HepG2 (cell line): ENCODE data around the gene NEAT1. TPM values are rescaled to one million over a fixed set of nuclear protein-coding genes. Genes with fewer than 3 reads are reported as not detected.

Experiments
- ATF3 ChIP-seq: sonication (generic); formaldehyde crosslinking; IDR thresholded peaks from 2 replicates; pipeline ENCODE4 v1.4.0; 2020; ENCODE audit warnings: missing genetic modification reagents
- BRCA1 ChIP-seq: sonication (generic); formaldehyde crosslinking; IDR thresholded peaks from 2 replicates; pipeline ENCODE4 v1.4.0; 2020; ENCODE audit warnings: missing genetic modification reagents
- DNMT3B ChIP-seq: conservative IDR thresholded peaks from 2 replicates; pipeline ENCODE4 v1.6.1; 2016; ENCODE audit warnings: missing biosample characterization, control low read depth
- FOXA1 ChIP-seq, 2 experiments: fragments of 450-650 bp in 1 of 2; sonication (generic) in 1 of 2; formaldehyde crosslinking in 1 of 2; IDR thresholded peaks; 2 replicates each; pipeline versions ENCODE4 v1.4.0 to v1.6.1; 2016 to 2020; ENCODE audit warnings: missing genetic modification reagents in 1 of 2
- GLMP ChIP-seq: sonication (generic); formaldehyde crosslinking; IDR thresholded peaks from 2 replicates; pipeline ENCODE4 v1.9.0; 2021; ENCODE audit warnings: missing genetic modification reagents, mild to moderate bottlenecking, borderline replicate concordance
- HIC2 ChIP-seq: sonication (generic); formaldehyde crosslinking; IDR thresholded peaks from 2 replicates; pipeline ENCODE4 v1.9.0; 2022; ENCODE audit warnings: low read depth, missing genetic modification reagents
- HOXA7 ChIP-seq: sonication (generic); formaldehyde crosslinking; IDR thresholded peaks from 2 replicates; pipeline ENCODE4 v1.8.1; 2022; ENCODE audit warnings: mild to moderate bottlenecking, missing genetic modification reagents, moderate library complexity
- NFE2L1 ChIP-seq: sonication (generic); formaldehyde crosslinking; IDR thresholded peaks from 2 replicates; pipeline ENCODE4 v1.4.0; 2020; ENCODE audit warnings: missing genetic modification reagents, mild to moderate bottlenecking, borderline replicate concordance
- NFKBIZ ChIP-seq: IDR thresholded peaks from 2 replicates; pipeline ENCODE4 v1.6.1; 2018; ENCODE audit warnings: missing genetic modification reagents, missing compliant biosample characterization
- NPAS2 ChIP-seq: sonication (generic); formaldehyde crosslinking; IDR thresholded peaks from 2 replicates; pipeline ENCODE4 v1.8.0; 2022; ENCODE audit warnings: mild to moderate bottlenecking, missing genetic modification reagents, borderline replicate concordance
- SMAD3 ChIP-seq: sonication (generic); formaldehyde crosslinking; IDR thresholded peaks from 2 replicates; pipeline ENCODE4 v1.4.0; 2020; ENCODE audit warnings: missing genetic modification reagents
- SNAPC5 ChIP-seq: sonication (generic); formaldehyde crosslinking; IDR thresholded peaks from 2 replicates; pipeline ENCODE4 v1.8.1; 2023; ENCODE audit warnings: mild to moderate bottlenecking, missing genetic modification reagents, borderline replicate concordance
- SUZ12 ChIP-seq: fragments of 150-350 bp; IDR thresholded peaks from 2 replicates; pipeline ENCODE4 v1.6.1; 2014; ENCODE audit warnings: low read depth, low read length
- ZBTB7B ChIP-seq: sonication (generic); formaldehyde crosslinking; IDR thresholded peaks from 2 replicates; pipeline ENCODE4 v1.4.0; 2020; ENCODE audit warnings: missing genetic modification reagents
- ZNF296 ChIP-seq: sonication (generic); formaldehyde crosslinking; conservative IDR thresholded peaks from 2 replicates; pipeline ENCODE4 v1.5.0; 2020; ENCODE audit warnings: mild to moderate bottlenecking, missing genetic modification reagents
- ZNF382 ChIP-seq: sonication (generic); formaldehyde crosslinking; IDR thresholded peaks from 2 replicates; pipeline ENCODE4 v1.5.0; 2020; ENCODE audit warnings: missing genetic modification reagents, mild to moderate bottlenecking, borderline replicate concordance
- ZNF552 ChIP-seq: sonication (generic); formaldehyde crosslinking; IDR thresholded peaks from 2 replicates; pipeline ENCODE4 v1.9.0; 2022; ENCODE audit warnings: missing genetic modification reagents, mild to moderate bottlenecking, borderline replicate concordance
- ZNF572 ChIP-seq: sonication (generic); formaldehyde crosslinking; IDR thresholded peaks from 2 replicates; pipeline ENCODE4 v1.5.1; 2020; ENCODE audit warnings: mild to moderate bottlenecking, missing genetic modification reagents
- ZNF766 ChIP-seq: sonication (generic); formaldehyde crosslinking; IDR thresholded peaks from 2 replicates; pipeline ENCODE4 v1.5.0; 2020; ENCODE audit warnings: missing genetic modification reagents, borderline replicate concordance
- ZNF816 ChIP-seq: sonication (generic); formaldehyde crosslinking; IDR thresholded peaks from 2 replicates; pipeline ENCODE4 v1.8.0; 2022; ENCODE audit warnings: missing genetic modification reagents, mild to moderate bottlenecking, borderline replicate concordance
- polyA plus RNA-seq, 8 experiments: library from polyadenylated mRNA; depleted of rRNA in 3 of 8; stranded (reverse) in 7 of 8; unstranded in 1 of 8; fragments of >200 nt; fragmentation: Illumina TruSeq in 4 of 8; extraction: Trizol in 4 of 8; gene quantifications; 2 replicates each; pipeline versions ENCODE4 v1.2.1 to v1.2.3, GENCODE V29; 2011 to 2016; ENCODE audit warnings: low read depth in 4 of 8, missing spikeins in 1 of 8, mixed read lengths in 1 of 8; ENCODE audit not compliant: insufficient read depth in 1 of 8
- total RNA-seq, 5 experiments: library from RNA; depleted of rRNA; stranded (reverse); fragments of >200 nt; fragmentation: Illumina TruSeq; extraction: Trizol; gene quantifications; 2 replicates each; pipeline ENCODE4 v1.2.3, GENCODE V29; 2016; ENCODE audit warnings: low read depth in 1 of 5
- TF ChIP-seq, protein P1 (sequence below): sonication (generic); formaldehyde crosslinking; IDR thresholded peaks from 2 replicates; pipeline ENCODE4 v1.4.0; 2020; ENCODE audit warnings: missing genetic modification reagents, borderline replicate concordance
- TF ChIP-seq, protein P2 (sequence below): sonication (generic); formaldehyde crosslinking; IDR thresholded peaks from 2 replicates; pipeline ENCODE4 v1.4.0; 2020; ENCODE audit warnings: missing genetic modification reagents, borderline replicate concordance

The NEAT1 gene
- total and polyA plus RNA-seq, 2 of the 13 experiments (the other 11 are each of a cell fraction or from before 2014, with no cell fraction given): 20.5 to 41.2 TPM

DNA sequence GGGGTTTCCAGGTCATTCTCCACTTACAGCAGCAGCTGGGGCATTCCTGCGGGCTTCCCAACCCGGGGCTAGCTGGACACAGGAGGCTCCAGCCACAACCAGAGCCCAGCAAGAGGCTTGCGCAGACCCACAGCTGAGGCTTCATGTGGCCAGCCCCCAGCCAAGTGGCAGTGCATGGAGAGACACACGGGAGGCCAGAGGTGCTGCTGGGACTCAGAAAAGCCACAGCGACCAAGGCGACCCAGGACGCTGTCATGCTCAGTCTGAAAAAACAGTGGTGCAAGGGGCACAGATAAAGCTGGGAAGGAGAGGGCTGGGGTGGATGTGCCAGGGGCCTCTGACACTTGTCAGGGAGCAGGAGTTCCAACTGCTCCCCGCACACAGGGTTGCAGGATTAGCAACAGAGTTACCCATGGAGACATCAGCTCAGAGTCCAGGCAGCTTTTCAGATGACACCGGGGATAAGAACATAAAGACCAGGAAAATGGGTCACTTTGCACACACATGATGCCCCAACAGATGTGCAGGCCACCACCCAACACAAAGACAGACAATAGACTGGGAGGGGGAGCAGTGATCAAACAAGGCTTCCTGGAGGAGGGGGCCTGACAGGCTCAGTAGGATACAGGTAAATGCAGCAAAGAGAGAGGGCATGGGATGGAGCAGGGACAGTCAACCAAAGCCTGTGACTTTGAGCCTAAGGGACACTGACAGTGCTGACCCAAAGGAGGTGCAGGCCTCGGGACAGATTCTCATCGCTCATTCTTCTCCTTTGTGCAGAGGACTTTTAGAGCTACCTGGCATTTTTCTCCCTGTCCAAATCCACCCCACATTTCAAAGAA is 6.9 kb upstream of the NEAT1 start (continued):
- no peak for TF ChIP-seq FOXA1 (IDR thresholded peaks at IDR 0.05)
- TF ChIP-seq FOXA1 (CRISPR knock-in tag; IDR thresholded peaks at IDR 0.05): no peak
- TF ChIP-seq HOXA7 (CRISPR knock-in tag): no peak
- no peak for TF ChIP-seq ZNF296 (CRISPR knock-in tag)
- no peak for TF ChIP-seq ZNF382
- no peak for TF ChIP-seq SMAD3 (CRISPR knock-in tag)
- peak; percentile 14; the same call in 1 of the 2 replicates for TF ChIP-seq HIC2 (CRISPR knock-in tag)
- TF ChIP-seq ATF3 (CRISPR knock-in tag): no peak
- no peak for TF ChIP-seq NFKBIZ (CRISPR knock-in tag)
- no peak for TF ChIP-seq SUZ12
- TF ChIP-seq GLMP (CRISPR knock-in tag): no peak
- no peak for TF ChIP-seq BRCA1 (CRISPR knock-in tag)
- TF ChIP-seq ZNF552 (CRISPR knock-in tag): no peak
- TF ChIP-seq, protein P1, sequence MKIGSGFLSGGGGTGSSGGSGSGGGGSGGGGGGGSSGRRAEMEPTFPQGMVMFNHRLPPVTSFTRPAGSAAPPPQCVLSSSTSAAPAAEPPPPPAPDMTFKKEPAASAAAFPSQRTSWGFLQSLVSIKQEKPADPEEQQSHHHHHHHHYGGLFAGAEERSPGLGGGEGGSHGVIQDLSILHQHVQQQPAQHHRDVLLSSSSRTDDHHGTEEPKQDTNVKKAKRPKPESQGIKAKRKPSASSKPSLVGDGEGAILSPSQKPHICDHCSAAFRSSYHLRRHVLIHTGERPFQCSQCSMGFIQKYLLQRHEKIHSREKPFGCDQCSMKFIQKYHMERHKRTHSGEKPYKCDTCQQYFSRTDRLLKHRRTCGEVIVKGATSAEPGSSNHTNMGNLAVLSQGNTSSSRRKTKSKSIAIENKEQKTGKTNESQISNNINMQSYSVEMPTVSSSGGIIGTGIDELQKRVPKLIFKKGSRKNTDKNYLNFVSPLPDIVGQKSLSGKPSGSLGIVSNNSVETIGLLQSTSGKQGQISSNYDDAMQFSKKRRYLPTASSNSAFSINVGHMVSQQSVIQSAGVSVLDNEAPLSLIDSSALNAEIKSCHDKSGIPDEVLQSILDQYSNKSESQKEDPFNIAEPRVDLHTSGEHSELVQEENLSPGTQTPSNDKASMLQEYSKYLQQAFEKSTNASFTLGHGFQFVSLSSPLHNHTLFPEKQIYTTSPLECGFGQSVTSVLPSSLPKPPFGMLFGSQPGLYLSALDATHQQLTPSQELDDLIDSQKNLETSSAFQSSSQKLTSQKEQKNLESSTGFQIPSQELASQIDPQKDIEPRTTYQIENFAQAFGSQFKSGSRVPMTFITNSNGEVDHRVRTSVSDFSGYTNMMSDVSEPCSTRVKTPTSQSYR: no peak
- TF ChIP-seq ZBTB7B (CRISPR knock-in tag): no peak
- no peak for TF ChIP-seq ZNF572 (CRISPR knock-in tag)
- TF ChIP-seq ZNF816: no peak
- no peak for TF ChIP-seq NPAS2
- TF ChIP-seq DNMT3B: no peak
- no peak for TF ChIP-seq ZNF766
- TF ChIP-seq, protein P2, sequence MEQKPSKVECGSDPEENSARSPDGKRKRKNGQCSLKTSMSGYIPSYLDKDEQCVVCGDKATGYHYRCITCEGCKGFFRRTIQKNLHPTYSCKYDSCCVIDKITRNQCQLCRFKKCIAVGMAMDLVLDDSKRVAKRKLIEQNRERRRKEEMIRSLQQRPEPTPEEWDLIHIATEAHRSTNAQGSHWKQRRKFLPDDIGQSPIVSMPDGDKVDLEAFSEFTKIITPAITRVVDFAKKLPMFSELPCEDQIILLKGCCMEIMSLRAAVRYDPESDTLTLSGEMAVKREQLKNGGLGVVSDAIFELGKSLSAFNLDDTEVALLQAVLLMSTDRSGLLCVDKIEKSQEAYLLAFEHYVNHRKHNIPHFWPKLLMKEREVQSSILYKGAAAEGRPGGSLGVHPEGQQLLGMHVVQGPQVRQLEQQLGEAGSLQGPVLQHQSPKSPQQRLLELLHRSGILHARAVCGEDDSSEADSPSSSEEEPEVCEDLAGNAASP: no peak
- TF ChIP-seq SNAPC5 (CRISPR knock-in tag): 0 out of 2 replicates have a peak, but pooled peaks have one; percentile 32
- no peak for TF ChIP-seq NFE2L1 (CRISPR knock-in tag)
